GM12865 (cell line): ENCODE measurements around the gene WDR54.

Source experiments
- DNase-seq: peaks from one replicate; pipeline ENCODE4 v3.0.0; 2010; ENCODE audit warnings: low read depth
- H3K4me3 ChIP-seq: 2 replicates; pipeline ENCODE4 v1.5.1; 2011; ENCODE audit warnings: mild to moderate bottlenecking, low read depth, low read length, control low read depth
- TF ChIP-seq, protein P1 (sequence below): IDR thresholded peaks from 2 replicates; pipeline ENCODE4 v1.5.1; 2011; ENCODE audit warnings: low read length, control low read depth, low read depth, inconsistent platforms; ENCODE audit not compliant: insufficient read depth; ENCODE audit errors: missing control alignments

The WDR54 gene

GRCh38 chr2:74428675-74429074 is 7.1 kb downstream of the WDR54 start:
- TF ChIP-seq, protein P1, sequence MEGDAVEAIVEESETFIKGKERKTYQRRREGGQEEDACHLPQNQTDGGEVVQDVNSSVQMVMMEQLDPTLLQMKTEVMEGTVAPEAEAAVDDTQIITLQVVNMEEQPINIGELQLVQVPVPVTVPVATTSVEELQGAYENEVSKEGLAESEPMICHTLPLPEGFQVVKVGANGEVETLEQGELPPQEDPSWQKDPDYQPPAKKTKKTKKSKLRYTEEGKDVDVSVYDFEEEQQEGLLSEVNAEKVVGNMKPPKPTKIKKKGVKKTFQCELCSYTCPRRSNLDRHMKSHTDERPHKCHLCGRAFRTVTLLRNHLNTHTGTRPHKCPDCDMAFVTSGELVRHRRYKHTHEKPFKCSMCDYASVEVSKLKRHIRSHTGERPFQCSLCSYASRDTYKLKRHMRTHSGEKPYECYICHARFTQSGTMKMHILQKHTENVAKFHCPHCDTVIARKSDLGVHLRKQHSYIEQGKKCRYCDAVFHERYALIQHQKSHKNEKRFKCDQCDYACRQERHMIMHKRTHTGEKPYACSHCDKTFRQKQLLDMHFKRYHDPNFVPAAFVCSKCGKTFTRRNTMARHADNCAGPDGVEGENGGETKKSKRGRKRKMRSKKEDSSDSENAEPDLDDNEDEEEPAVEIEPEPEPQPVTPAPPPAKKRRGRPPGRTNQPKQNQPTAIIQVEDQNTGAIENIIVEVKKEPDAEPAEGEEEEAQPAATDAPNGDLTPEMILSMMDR: no peak
- DNase-seq: no peak
- H3K4me3 ChIP-seq: no peak overlapping the region

DNA sequence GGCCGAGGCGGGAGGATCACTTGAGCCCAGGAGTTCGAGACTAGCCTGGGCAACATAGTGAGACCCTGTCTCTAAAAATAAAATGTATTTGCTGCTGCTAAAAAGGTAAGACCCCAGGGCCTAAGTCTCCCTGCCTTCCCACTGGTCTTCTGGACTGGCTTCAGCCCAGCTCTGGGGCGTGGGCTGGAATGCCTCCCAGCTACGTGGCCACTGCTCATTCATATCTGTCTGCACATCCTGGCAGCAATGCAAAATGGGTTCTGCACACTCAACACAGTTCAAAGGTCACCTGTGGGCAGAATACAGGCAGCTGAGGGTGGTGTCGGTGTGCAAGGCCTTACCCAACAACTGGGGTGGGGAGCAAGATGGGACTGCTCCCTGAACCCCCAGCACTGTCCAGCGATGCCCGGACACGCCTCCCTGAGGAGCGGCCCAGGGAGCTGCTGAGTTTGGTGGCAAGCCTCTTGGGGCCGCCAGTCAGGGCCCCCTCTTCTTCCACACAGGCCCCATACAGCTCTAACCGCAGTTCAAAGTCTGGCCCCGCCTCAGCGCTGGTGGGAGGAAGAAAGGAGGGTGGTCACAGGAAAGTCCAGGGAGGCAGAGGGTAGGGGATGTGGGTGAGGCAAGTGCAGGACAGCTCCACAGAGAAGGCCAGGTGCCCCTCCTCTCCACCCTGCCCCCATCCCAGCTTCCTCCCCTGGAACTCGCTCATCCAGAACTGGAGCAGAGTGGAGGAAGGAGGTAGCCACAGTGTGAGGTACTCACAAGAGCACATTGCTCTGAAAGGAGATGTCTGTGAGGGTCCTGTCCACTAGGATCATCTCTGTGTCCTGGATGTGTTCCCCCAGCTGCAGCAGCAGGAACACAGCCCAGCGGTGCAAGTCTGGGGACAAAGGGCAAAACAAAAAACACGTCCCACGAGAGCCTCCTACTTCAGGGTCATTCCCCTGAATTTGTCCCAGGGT is 8.2 kb downstream of the WDR54 start:
- H3K4me3 ChIP-seq: no peak overlapping the region
- TF ChIP-seq, protein P1: no peak
- DNase-seq: no peak

- DNase-seq: no peak
- no peak overlapping the region for H3K4me3 ChIP-seq
- TF ChIP-seq, protein P1: no peak
These were observed 9.0 kb downstream of the WDR54 start for GRCh38 chr2:74430502-74430901.

DNA sequence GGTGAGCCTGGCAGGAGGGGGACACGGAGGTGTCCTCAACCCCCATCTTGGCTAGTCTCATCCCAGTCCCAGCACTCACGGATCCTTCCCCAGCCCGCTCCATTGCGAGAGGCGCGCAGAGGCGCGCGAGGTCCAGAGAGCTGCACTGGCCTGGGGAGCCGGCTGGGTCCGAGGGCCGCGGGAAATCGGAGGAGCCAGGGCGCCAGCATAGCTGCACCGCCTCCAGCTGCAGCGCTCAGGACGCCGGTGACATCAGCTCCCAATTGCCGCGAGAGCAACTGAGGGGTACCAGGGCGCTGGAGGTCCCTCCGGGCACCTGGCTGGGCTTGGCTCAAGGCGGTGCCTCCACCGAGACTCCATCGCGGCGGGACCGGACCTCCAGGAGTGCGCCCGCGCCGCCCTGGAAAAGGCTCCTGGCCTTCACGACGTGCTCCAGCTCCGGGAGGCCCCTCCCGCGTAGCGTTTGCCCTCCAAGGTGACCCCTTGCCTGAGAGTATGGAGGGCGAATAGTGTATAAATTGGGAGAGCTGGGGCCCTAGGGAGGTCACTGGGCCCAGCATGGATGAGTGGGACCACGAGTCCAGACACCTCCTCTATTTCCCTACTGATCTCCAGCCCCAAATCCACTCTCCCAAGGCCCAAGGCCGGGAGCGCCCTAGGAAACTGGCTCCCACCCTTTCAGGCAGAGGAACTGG is 14.7 kb downstream of the WDR54 start:
- TF ChIP-seq, protein P1: no peak
- no peak for DNase-seq
- no peak overlapping the region for H3K4me3 ChIP-seq

DNA sequence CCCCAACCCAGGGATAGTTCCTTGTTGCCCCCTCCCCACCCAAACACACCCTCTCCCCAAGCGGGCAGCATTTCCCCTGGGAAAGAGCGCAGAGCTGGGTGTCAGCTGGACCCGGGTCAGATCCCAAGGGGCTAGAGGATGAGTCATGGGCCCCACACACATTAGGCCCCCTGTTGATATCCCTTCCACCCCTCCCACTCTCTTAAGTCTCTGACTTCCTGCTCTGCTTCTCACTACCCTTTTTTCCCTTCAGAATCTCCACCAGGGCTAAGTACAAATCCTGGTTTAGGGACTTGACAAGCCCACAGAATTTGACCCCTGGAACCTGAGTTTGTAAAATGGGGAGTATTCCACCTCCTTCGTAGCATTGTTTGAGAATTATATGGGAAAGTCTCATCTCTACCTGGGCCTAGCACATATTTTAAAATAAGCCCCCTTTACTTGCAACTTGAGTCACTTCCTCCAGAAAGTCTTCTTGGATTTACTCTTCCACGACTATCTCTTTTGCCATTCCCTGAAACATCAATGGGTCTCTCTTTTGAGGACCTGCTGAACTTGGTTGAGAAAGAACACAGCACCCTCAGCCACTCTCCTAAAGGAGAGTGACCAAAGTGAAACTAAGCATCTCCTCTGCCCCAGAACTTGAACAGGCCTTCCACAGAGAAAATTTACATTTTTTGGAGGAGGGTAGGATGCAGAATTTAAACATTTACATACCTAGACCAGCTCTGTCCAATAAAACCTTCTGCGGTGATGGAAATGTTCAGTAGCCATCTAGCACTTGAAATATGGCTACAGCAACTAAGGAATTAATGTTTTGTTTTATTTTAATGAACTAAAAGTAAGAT is 15.5 kb downstream of the WDR54 start:
- TF ChIP-seq, protein P1: no peak
- no peak for DNase-seq
- H3K4me3 ChIP-seq: no peak overlapping the region

DNA sequence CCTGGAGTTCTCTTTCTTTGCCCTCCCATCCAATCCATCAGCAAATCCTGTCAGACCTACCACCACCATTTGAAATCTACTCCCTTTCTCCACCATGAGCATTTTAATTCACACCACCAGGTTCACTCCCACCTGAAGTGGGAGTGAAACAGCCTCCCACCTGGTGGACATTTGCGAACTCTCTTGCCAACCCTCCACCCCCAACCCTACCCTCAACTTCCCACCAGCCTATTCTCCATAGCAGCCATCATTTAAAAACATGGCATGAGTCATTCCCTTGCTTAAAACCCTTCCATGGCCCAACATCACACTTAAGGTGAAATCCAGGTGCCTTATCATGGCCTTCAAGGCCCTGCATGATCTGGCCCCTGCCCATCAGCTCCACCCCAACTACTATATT is 16.7 kb downstream of the WDR54 start:
- no peak for DNase-seq
- no peak overlapping the region for H3K4me3 ChIP-seq
- TF ChIP-seq, protein P1: no peak
